Testis (tissue), 2 donors: Measurements from ENCODE around the gene IST1.

Source experiments
- CTCF ChIP-seq, 3 experiments: fragments of 450-650 bp in 2 of 3; fragments of 200-600 bp in 1 of 3; sonication (generic) in 1 of 3; IDR thresholded peaks; one replicate each; pipeline ENCODE4 v1.5.1; 2016 to 2019; ENCODE audit warnings: antibody characterized with exemption in 3 of 3, mild to moderate bottlenecking in 2 of 3, moderate library complexity in 1 of 3
- POLR2A ChIP-seq: fragments of 450-650 bp; IDR thresholded peaks from one replicate; pipeline ENCODE4 v1.6.1; 2017; ENCODE audit warnings: antibody characterized with exemption, mild to moderate bottlenecking, moderate library complexity

- TF ChIP-seq CTCF (IDR thresholded peaks at IDR 0.05): no peak
- no peak for TF ChIP-seq POLR2A
Measured at GRCh38 chr16:71924710-71925109, 29.4 kb downstream of the IST1 start.
